Erythroblast (primary cell): ENCODE results near the gene CARM1.

Source experiments
- GATA1 ChIP-seq: IDR thresholded peaks from 2 replicates; pipeline ENCODE4 v1.6.1; 2011; ENCODE audit warnings: low read depth, mild to moderate bottlenecking, control low read depth, low read length, moderate library complexity
- POLR2A ChIP-seq: IDR thresholded peaks from 2 replicates; pipeline ENCODE4 v1.6.1; 2011; ENCODE audit warnings: mild to moderate bottlenecking, low read length

GRCh38 chr19:10960314-10961072 lies 89.1 kb downstream of the CARM1 start, which contains the start of gene SMARCA4:
- peak; percentile 94 for TF ChIP-seq POLR2A
- no peak for TF ChIP-seq GATA1
